Prostate gland (tissue), 2 donors: ENCODE data around the gene RNU7-1.

Experiments used
- POLR2A ChIP-seq: fragments of 450-650 bp; IDR thresholded peaks from one replicate; pipeline ENCODE4 v1.6.1; 2016; ENCODE audit warnings: antibody characterized with exemption, mild to moderate bottlenecking
- POLR2AphosphoS5 ChIP-seq: sonication (generic); formaldehyde crosslinking; IDR thresholded peaks from one replicate; pipeline ENCODE4 v1.6.1; 2017; ENCODE audit warnings: antibody characterized with exemption
- TF ChIP-seq, protein P1 (sequence below), 4 experiments: fragments of 200-600 bp in 2 of 4; fragments of 450-650 bp in 2 of 4; sonication (generic) in 2 of 4; IDR thresholded peaks; 1 replicate in 3 of 4; 2 replicates in 1 of 4; pipeline ENCODE4 v1.5.1; 2016 to 2019; ENCODE audit warnings: antibody characterized with exemption in 4 of 4, mild to moderate bottlenecking in 2 of 4, moderate library complexity in 2 of 4

GRCh38 chr12:6902448-6902847, 41.2 kb upstream of the RNU7-1 start:
- TF ChIP-seq, protein P1, sequence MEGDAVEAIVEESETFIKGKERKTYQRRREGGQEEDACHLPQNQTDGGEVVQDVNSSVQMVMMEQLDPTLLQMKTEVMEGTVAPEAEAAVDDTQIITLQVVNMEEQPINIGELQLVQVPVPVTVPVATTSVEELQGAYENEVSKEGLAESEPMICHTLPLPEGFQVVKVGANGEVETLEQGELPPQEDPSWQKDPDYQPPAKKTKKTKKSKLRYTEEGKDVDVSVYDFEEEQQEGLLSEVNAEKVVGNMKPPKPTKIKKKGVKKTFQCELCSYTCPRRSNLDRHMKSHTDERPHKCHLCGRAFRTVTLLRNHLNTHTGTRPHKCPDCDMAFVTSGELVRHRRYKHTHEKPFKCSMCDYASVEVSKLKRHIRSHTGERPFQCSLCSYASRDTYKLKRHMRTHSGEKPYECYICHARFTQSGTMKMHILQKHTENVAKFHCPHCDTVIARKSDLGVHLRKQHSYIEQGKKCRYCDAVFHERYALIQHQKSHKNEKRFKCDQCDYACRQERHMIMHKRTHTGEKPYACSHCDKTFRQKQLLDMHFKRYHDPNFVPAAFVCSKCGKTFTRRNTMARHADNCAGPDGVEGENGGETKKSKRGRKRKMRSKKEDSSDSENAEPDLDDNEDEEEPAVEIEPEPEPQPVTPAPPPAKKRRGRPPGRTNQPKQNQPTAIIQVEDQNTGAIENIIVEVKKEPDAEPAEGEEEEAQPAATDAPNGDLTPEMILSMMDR (IDR thresholded peaks at IDR 0.05): no peak
- TF ChIP-seq POLR2AphosphoS5 (no peak), POLR2A (no peak)
